ENCODE measurements around the gene PFKP.
"Not testable (repeated sequence)": the region's sequence is repeated elsewhere in the genome, so short reads cannot be mapped to it uniquely, and the experiment has no call there.

Gene PFKP

DNA sequence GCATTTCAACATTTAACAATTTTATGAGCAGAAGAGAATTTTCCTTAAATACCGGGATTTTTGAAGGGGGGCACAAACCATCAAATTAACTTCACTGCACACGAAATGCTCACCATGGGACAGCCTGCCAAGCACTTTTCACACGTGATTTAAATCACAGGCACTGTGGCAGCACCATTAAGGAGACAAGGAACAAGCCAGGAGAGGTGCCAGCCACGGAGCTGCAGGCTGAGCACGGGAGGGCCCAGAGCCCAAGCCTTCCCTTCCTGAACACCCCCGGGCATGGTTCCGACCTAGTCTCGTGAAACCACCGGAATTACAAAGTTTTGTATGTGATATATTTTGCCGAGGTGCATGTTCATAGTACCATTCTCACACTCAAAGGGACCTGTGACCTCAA, 91.8 kb downstream of the PFKP start:
- no peak for DNase-seq (ENCODE audit: low spot score)

DNA sequence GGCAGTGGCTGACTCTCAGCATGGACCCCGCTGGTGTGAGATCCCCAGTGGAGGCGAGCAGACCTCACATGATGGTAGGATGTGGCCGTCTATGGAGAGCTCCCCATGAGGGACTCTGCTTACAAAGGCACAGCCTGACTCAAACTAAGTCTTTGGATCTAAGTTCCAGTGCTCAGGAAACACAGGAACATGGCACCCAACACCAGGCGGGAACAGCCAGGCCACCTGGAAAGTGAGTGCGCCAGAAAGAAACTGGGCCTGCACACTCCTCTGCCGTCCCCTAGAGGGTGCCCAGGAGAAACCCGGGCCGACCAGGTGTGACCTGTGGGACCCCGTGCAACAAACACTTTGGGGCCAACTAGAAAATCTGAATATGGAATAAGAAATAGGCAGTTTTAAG, 95.2 kb downstream of the PFKP start:
- DNase-seq (ENCODE audit: low spot score), result no peak

DNA sequence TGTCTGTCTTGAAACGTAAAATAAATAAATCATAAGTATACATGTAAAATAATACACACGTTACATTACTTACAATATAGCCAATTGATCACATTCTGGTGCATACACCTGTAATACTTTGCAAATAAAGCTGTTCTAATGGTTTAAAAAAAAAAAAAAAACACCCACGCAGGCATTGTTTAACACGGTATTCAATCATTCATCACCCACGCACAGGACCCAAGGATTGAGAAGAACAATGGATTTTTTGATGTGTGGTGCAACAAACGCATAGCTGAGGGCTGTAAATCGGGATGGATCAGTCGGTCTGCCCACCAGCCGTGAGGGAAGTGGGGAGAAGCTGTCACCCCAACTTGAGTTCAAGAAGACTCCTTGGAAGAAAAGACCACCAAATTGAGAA, 96.5 kb downstream of the PFKP start:
- no peak for DNase-seq (ENCODE audit: low spot score)

DNA sequence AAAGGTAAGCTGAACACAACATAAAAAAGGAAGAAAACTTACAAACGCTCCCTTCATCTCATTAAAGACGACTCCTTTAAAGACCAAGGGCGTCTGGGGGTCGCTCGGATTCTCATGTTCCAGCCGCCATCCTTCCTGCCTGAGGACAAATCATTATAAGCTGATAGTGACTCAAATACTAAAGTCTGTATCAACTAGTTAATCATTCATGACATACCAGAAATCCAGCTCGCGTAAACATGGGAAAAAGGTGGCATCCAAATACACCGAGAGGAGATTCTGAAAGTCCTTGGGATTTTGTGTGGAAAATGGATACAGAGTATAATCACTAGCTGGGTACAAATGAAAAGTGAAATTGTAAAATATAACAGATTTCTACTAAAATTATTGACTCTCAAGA, 97.8 kb downstream of the PFKP start:
- DNase-seq (ENCODE audit: low spot score), result no peak

DNA sequence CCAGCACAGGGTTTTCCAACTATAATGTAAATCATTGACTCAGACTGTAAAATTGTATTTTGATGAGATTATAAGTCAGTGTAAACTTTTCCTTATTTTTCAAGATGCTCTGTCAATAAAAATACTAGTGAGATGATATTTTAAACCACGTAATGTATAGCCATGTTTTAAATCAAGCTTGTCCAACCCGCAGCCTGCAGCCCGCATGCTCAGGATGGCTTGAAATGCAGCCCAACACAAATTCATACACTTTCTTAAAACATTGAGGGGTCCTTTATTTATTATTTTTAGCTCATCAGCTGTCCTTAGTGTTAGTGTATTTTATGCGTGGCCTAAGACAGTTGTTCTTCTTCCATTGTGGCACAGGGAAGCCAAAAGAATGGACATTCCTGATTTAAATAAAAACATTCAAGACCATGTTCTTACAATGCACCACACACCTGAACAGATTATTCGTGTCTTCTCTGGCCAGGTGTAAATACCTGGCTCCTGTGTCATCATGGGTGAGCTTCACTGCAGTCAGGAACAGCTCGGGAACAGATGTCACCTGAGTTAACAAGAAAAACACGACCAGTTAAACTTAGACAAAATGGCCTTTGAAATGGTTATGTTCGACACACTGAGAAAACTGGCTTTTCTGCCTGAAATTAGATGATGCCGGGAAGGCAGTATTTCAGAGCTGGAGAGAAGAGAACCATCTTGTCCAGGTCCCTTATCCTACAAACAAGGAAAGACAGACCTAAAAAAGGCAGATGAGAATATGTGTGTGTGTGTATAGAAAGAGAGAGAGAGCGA, 99.3 kb downstream of the PFKP start:
- DNase-seq (ENCODE audit: low spot score), result no peak

DNA sequence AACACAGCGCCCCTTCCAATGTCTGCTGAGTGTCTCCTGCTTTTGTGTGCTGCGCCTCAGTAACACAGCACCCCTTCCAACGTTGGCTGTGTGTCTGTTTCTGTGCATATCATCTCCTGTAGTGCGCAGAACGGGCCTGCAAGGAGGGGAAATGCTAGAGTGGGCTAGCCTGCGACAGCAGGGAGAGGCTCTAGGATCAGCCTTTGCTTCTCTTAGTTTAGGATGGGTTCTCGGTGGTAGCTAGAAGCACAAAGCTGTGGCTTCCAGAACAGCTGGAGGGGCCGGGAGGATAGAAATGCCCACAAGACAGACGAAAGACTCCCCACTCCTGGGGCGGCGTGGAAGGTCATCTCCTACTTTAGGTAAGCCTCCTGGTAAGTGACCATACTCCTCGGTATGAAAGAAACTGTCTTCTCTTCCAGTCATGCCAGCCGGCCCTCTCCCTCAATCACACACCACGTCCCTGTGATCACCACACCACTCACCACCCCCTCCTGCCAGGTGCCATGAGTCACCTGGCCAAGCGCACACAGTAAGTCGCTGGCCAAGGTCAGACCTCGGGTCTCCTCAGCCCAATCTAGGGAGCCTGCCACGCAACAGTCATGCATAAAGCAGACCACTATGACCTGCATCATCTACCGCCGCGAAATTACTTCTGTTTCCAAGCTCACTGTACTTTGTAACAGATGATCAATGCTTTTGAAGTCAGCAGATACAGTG, 100.4 kb downstream of the PFKP start:
- no peak for DNase-seq (ENCODE audit: low spot score)

DNA sequence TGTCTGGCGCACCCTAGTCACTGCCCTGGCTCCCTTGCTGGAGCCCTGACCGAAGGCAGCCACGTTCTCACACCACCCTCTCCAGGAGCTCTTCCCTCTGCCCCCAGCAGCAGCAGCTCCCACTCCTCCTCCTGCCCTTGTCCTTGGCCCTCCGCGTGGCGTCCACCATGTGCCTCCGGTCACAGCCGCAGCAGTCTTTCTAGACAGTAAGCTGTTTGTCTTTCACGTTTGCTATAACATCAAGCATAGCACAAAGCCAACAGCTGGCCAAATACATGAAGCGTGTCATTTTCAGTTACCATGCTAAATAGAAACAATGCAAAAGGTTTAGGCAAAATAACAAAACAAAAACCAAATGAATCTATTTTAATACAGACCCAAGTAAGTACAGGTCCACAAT, 101.9 kb downstream of the PFKP start:
- no peak for DNase-seq (ENCODE audit: low spot score)

DNA sequence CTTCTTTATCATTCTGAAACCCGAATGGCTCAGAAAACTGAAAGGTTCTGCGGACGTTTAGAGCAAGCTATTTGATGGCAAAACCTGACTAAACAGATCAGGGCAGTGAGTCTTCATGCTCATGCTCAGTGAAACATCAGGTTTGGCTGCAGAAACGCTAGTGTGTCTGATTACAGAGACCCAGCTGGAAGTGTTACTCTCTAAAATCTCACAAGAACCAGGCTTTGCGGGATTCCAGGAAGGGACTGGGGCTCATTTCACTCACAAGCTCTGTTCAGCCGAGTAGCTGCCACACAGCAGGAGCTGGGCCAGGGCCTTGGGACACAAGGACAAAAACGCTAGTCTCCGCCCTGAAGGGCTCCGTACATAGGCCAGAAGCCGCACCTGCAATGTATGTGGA, 102.3 kb downstream of the PFKP start:
- DNase-seq (ENCODE audit: low spot score), result no peak

DNA sequence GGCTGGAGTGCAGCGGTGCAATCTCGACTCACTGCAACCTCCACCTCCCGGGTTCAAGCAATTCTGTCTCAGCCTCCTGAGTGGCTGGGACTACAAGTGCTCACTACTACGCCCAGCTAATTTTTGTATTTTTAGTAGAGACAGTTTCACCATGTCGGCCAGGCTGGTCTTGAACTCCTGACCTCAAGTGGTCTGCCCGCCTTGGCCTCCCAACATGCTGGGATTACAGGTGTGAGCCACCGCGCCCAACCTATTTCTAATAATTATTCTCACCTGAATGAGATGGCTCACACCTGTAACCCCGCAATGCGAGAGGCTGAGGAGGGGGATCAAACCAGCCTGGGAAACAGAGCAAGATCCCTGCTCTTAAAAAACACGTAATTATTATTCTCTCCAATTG, 104.1 kb downstream of the PFKP start:
- not testable (repeated sequence) for DNase-seq (ENCODE audit: low spot score)

DNA sequence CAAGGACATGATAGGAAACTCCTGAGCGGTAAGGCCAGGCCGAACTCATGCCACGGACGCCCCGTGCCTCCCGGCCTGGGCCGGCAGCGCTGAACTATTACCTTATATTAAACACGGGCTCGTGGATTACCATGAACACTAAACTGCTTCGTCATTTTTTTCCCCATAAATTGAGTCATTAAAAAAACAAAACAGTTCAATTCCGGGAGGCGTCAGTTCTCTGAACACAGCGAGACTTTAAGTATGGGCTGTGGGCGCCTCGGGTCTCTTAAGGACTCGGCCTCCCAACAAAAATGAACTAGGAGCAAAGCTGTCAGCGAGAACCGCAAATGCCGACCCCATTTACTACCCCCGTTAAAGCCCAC, 104.7 kb downstream of the PFKP start:
- peak; percentile 80 for DNase-seq (ENCODE audit: low spot score)

DNA sequence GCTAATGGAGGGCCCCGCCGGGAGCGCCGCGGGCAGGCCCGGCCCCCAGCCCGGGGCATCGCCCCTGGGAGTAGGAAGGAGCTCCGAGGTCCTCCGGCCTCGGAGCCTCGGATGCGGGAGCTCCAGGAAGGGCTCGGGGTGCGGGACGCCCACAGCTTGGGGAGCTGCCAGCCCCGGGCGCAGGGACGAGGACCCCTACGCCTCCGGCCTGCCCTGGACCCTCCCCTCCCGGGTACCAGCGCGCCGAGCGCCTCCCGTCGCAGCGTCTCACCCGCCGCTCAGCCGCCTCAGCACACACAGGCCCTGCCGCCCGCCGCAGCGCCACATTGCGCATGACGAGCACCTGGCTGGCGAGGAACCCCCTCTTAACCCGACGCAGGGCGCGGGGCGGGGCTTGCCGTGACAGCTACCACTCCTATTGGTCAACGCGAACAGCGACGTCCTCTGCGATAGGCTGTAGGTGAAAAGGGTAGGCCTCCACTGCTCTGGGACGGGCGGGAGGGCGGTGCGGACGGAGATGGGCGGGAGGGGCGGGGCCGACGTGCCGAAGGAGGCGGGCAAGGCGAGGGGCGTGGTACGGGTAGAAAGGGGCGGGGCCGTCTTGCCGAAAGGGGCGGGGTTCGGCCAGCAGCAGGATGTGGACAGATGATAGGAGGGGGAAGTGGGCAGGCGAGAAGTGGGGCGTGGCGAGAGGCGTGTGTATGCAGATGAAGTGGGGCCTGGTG, 105.3 kb downstream of the PFKP start, which contains the start of gene PITRM1:
Gene PITRM1, minus strand, starts transcription at position 337 of the 725 bp plus-strand sequence. Its CDS starts 10 bp downstream, at position 327.
- DNase-seq (ENCODE audit: low spot score), result peak; percentile 100

DNA sequence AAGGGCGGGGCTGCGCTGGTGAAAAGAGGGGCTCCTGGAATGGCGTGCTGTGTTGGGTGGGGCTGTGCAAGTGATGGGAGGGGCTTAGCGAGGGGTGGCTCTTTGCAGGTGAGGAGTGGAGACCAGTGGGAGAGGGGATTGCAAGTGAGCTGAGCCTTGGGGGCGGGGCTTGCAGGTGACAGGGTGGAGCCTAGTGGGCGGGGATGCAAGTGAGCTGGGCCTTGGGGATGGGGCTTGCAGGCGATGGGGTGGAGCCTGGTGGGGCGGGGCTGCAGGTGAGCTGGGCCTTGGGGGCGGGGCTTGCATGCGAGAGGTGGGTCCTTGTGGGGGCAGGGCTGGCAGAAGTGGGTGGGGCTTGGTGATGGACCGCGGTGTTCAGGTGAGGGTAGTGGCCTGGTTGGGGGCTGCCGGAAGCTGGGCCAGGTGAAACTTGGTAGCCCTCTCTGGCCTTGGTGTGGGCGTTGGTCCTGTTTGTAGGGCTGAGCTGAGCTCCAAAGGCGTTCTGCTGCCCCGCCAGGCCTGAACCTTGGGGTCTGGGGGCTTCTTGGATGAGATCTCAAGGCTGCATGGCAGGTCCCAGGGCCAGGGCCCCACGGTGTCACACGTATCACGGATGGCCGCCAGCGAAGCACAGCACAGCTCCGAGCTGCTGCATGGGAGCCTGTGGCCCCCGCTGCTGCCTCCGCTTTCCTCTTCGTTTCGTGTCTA, 106.0 kb downstream of the PFKP start:
- no peak for DNase-seq (ENCODE audit: low spot score)

DNA sequence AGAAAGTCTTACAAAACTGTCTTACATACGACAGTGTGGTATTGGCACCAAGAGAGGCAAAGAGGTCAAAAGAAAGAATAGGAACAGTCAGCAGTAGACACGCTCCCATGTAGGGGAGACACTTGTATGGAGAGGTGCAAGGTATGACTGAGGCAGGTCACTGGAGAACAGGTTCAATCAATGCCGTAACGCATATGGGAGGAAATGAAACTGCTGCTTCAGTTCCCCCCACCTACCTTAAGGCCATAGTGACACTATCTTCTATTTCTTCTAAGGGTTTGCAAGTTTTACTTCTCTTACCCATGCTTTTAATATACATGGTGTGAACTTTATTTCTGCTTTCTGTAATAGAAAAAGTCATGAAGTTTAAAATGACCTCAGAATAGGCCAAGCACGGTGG, 110.7 kb downstream of the PFKP start:
- no peak for DNase-seq (ENCODE audit: low spot score)

DNA sequence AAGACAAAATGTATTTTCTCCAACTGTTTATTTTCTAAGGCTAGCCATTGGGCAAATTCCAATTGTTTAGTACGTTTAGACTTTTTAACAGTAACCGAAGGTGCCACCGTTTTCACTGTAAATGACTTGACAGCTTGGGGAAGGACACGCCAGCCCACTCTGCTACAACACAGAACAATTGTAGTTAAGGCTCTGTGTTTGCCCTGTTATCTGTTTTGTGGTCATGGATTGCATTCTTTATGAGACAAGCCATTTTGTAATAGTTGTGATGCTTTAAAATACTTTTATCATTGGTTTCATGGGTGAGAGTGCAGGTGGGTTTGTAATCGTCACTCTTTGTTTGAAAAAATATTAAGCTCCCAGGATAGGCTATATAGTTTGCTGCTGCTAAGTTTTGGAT, 111.8 kb downstream of the PFKP start:
- no peak for DNase-seq (ENCODE audit: low spot score)

DNA sequence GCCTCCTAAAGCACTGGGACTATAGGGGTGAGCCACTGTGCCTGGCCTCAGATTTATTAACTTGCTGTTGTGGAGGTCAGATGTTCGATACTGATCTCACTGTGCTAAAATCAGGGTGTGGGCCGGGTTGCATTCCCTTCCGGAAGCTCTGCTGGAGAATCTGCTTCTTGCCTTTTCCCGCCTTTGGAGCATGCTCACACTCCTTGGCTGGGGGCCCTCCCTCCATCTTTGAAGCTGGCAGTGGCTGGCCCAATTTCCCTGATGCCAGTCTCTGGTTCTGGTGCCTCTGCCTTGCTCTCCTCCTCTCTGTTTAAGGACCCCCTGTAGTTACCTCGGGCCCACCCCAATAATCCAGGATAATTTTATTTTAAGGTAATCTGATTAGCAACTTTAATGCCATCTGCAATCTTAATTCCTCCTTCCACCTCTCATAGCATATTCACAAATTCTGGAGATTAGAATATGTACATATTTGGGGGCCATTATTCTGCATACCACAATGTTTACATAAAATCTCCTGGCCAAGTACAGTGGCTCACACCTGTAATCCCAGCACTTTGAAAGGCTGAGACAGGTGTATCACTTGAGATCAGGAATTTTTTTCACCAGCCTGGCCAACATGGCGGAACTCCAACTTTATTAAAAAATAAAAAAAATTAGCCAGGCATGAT, 113.1 kb downstream of the PFKP start:
- DNase-seq (ENCODE audit: low spot score), result no peak

DNA sequence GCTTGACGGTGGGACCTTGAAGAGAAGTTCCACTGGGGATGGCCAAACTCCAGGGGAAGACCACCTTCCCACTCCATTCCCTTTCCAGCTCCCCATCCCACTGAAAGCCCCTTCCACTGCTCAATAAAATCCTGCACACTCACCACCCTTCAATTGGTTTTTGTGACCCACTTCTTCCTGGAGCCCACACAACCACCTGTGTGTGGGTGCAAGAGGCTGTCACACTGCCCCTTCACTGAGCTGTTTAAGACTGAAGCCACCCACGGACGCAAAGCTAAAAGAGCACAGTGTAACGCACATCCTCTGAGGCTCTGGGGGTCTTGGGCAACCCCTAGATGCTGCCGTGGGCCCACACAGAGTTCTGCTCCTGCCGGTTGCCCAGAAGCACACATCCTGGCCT, 118.0 kb downstream of the PFKP start:
- no peak for DNase-seq (ENCODE audit: low spot score)

DNA sequence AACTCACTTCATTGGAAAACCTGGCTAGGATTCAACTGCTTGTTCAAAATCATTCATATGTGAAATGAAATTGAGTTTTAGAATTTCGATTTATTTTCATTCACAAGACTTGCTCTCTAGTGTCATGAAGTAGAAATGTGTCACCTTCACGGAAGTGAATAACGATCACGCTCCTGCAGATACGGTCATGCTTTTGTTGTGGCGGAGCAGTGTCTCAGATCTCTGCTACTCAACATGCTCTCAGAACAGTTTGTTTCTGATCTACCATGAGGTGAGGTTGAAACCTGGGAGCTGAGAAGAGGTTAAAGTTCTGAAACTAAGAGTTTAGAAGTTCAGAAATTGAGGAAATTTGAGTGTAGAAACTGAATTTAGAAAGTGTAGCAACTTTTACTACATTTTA, 119.0 kb downstream of the PFKP start:
- no peak for DNase-seq (ENCODE audit: low spot score)

All from RKO (cell line).